HCT116 (cell line): ENCODE measurements around the gene FAM20C.

Source experiments
- CEBPB ChIP-seq: IDR thresholded peaks from 2 replicates; pipeline ENCODE4 v1.6.1; 2012; ENCODE audit warnings: low read depth
- CTCF ChIP-seq, 3 experiments: fragments of 200-600 bp in 1 of 3; sonication (generic) in 1 of 3; IDR thresholded peaks in 2 of 3; conservative IDR thresholded peaks in 1 of 3; 2 replicates each; pipeline ENCODE4 v1.5.1; 2012 to 2017; ENCODE audit warnings: low read depth in 2 of 3, low read length in 2 of 3, antibody characterized with exemption in 1 of 3, borderline replicate concordance in 1 of 3, control low read depth in 1 of 3, mild to moderate bottlenecking in 1 of 3, mixed read lengths in 1 of 3, mixed run types in 1 of 3, moderate library complexity in 1 of 3; ENCODE audit not compliant: insufficient read depth in 1 of 3
- EGR1 ChIP-seq: IDR thresholded peaks from 2 replicates; pipeline ENCODE4 v1.6.1; 2012; ENCODE audit warnings: low read depth
- ELF1 ChIP-seq: IDR thresholded peaks from 2 replicates; pipeline ENCODE4 v1.6.1; 2012; ENCODE audit warnings: low read depth, borderline replicate concordance
- EZH2 ChIP-seq: fragments of 200-600 bp; sonication (generic); IDR thresholded peaks from 2 replicates; pipeline ENCODE4 v1.6.1; 2017; ENCODE audit warnings: antibody characterized with exemption, mixed run types
- POLR2A ChIP-seq: IDR thresholded peaks from 2 replicates; pipeline ENCODE4 v1.7.0; 2011; ENCODE audit warnings: borderline replicate concordance; ENCODE audit not compliant: insufficient read depth, insufficient read length; ENCODE audit errors: extremely low read depth
- POLR2AphosphoS5 ChIP-seq: IDR thresholded peaks from 2 replicates; pipeline ENCODE4 v1.6.1; 2011; ENCODE audit warnings: mild to moderate bottlenecking, low read depth, low read length, moderate library complexity
- RAD21 ChIP-seq: IDR thresholded peaks from 2 replicates; pipeline ENCODE4 v1.6.1; 2012; ENCODE audit warnings: low read depth, mild to moderate bottlenecking
- REST ChIP-seq: IDR thresholded peaks from 2 replicates; pipeline ENCODE4 v1.6.1; 2012; ENCODE audit warnings: low read depth
- SP1 ChIP-seq: IDR thresholded peaks from 2 replicates; pipeline ENCODE4 v1.6.1; 2012; ENCODE audit warnings: low read depth
- YY1 ChIP-seq: IDR thresholded peaks from 2 replicates; pipeline ENCODE4 v1.6.1; 2011; ENCODE audit warnings: low read length, low read depth, moderate library complexity, mild to moderate bottlenecking; ENCODE audit not compliant: insufficient replicate concordance; ENCODE audit errors: extremely low read depth
- ZFX ChIP-seq: fragments of 450-650 bp; IDR thresholded peaks from 2 replicates; pipeline ENCODE4 v1.6.1; 2017

- no peak for TF ChIP-seq YY1
- TF ChIP-seq ZFX = no peak
- TF ChIP-seq CTCF (IDR thresholded peaks at IDR 0.05 in 2 of 3, conservative IDR thresholded peaks at IDR 0.05 in 1 of 3; ENCODE audit: borderline replicate concordance in 1 of 3, insufficient read depth in 1 of 3, low read depth in 2 of 3, low read length in 2 of 3) = no peak
- no peak for TF ChIP-seq ELF1
- no peak for TF ChIP-seq REST
- no peak for TF ChIP-seq POLR2A
- no peak for TF ChIP-seq EGR1
- no peak for TF ChIP-seq EZH2
- TF ChIP-seq POLR2AphosphoS5 = no peak
- no peak for TF ChIP-seq RAD21
- no peak for TF ChIP-seq CEBPB
- TF ChIP-seq SP1 = no peak
These were observed 98.4 kb downstream of the FAM20C start for GRCh38 chr7:290554-291372.
